ENCODE results near the gene SEC62. TPM values are rescaled to one million over a fixed set of nuclear protein-coding genes. Genes with fewer than 3 reads are reported as not detected.
A peak's percentile ranks its signal among the peaks of the same experiment; 100 is the strongest.

SEC62 gene
- total RNA-seq, 1 experiment from 2014 or later, result 58.5 TPM

GRCh38 chr3:170038434-170039110 is 72.0 kb downstream of the SEC62 start:
- ChIA-PET POLR2A (no interaction called here), CTCF (interaction anchor here (0.7 to 1.2 kb wide), 3 partner anchors 41 to 1990 kb away, joined by 3 read pairs; no protein-coding TSS in a partner anchor)
- Mint-ChIP-seq H3K27me3 (ENCODE audit: insufficient read depth, unreplicated experiment) (no peaks in the 10 kb centered on the region), H3K27ac (ENCODE audit: low read depth, unreplicated experiment) (no peak overlapping the region), H3K9me3 (ENCODE audit: unreplicated experiment) (no peaks in the 10 kb centered on the region), H3K36me3 (ENCODE audit: insufficient read depth, unreplicated experiment) (peaks cover 4% of the 10 kb centered on the region), H3K4me1 (ENCODE audit: insufficient read depth, unreplicated experiment) (no peaks in the 10 kb centered on the region), H3K4me3 (ENCODE audit: unreplicated experiment) (peak overlapping the region; percentile 65)
- no peak for TF ChIP-seq CTCF (IDR thresholded peaks at IDR 0.05; ENCODE audit: unreplicated experiment)
- no TSS peak for BruUV-seq (replicated peaks)
- intact Hi-C loops (cut with micrococcal nuclease), result loop anchor here (5.0 kb wide), 1 partner anchor 176 kb away; no protein-coding TSS in a partner anchor
- peak; percentile 5 for DNase-seq (ENCODE audit: unreplicated experiment)

DNA sequence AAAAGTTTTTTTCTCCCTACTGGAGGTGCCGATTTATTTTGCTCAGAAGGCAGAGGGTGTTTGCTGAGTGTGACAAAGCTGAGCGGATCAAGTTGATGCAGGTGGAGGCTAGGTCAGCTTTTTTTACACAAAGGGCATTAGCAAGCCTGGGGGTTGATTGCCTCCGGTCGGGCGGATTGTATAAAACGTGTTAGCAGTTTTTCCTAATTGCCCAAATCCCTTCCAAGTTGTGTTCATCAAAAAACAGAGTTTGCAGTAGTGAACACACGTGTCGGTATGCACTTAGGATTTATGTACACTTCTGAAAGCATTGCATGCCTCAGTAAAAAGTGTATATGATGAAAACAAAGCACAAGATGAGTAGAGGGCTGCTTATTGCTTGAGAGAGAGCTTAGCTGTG is 73.8 kb downstream of the SEC62 start:
- no peaks in the 10 kb centered on the region for H3K4me1 Mint-ChIP-seq (ENCODE audit: insufficient read depth, unreplicated experiment)
- BruUV-seq (replicated peaks), result no TSS peak
- H3K27me3 Mint-ChIP-seq (ENCODE audit: insufficient read depth, unreplicated experiment), result no peaks in the 10 kb centered on the region
- TF ChIP-seq CTCF (IDR thresholded peaks at IDR 0.05; ENCODE audit: unreplicated experiment), result no peak
- POLR2A ChIA-PET, result interaction anchor here (0.6 kb wide), 1 partner anchor 1805 kb away, joined by 3 read pairs; no protein-coding TSS in a partner anchor
- CTCF ChIA-PET, result interaction anchor here (0.6 kb wide), 2 partner anchors 337 to 391 kb away, joined by 4 to 5 read pairs; no protein-coding TSS in a partner anchor
- no peak for DNase-seq (ENCODE audit: unreplicated experiment)
- no peaks in the 10 kb centered on the region for H3K9me3 Mint-ChIP-seq (ENCODE audit: unreplicated experiment)
- intact Hi-C loops (cut with micrococcal nuclease), result no loop called here
- H3K4me3 Mint-ChIP-seq (ENCODE audit: unreplicated experiment), result no peak overlapping the region
- H3K27ac Mint-ChIP-seq (ENCODE audit: low read depth, unreplicated experiment), result no peak overlapping the region
- peaks cover 6% of the 10 kb centered on the region for H3K36me3 Mint-ChIP-seq (ENCODE audit: insufficient read depth, unreplicated experiment)

- H3K27me3 Mint-ChIP-seq (ENCODE audit: insufficient read depth, unreplicated experiment), result no peaks in the 10 kb centered on the region
- intact Hi-C loops (cut with micrococcal nuclease), result no loop called here
- DNase-seq (ENCODE audit: unreplicated experiment), result no peak
- no peak for TF ChIP-seq CTCF (IDR thresholded peaks at IDR 0.05; ENCODE audit: unreplicated experiment)
- no peaks in the 10 kb centered on the region for H3K4me1 Mint-ChIP-seq (ENCODE audit: insufficient read depth, unreplicated experiment)
- ChIA-PET POLR2A (interaction anchor here (0.7 kb wide), 1 partner anchor 81 kb away, joined by 3 read pairs; no protein-coding TSS in a partner anchor), CTCF (interaction anchor here (0.7 to 0.8 kb wide), 2 partner anchors 10 to 16 kb away, joined by 3 to 5 read pairs; no protein-coding TSS in a partner anchor)
- no peaks in the 10 kb centered on the region for H3K9me3 Mint-ChIP-seq (ENCODE audit: unreplicated experiment)
- peaks cover 6% of the 10 kb centered on the region for H3K36me3 Mint-ChIP-seq (ENCODE audit: insufficient read depth, unreplicated experiment)
- no peak overlapping the region for H3K27ac Mint-ChIP-seq (ENCODE audit: low read depth, unreplicated experiment)
- BruUV-seq (replicated peaks), result no TSS peak
- H3K4me3 Mint-ChIP-seq (ENCODE audit: unreplicated experiment), result no peak overlapping the region
These were observed 76.9 kb downstream of the SEC62 start for GRCh38 chr3:170043506-170043905.

DNA sequence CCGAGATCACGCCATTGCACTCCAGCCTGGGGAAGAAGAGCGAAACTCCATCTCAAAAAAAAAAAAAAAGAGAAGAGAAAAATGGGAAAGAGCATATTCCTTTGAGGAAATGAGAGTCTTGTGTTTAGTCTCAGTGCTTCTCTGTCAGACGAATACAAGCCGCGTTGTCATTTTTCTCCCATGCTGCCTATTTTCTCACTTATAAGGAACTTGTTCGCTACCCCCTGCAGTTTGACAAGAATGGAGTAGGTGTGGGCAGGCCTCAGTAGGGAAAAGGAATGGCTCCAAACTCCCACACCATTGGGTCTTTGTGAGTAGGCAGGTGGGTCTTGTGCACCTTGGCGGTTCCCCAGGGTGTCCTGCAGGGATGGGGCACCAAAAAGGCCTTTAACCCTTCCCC is 77.7 kb downstream of the SEC62 start:
- intact Hi-C loops (cut with micrococcal nuclease), result no loop called here
- H3K36me3 Mint-ChIP-seq (ENCODE audit: insufficient read depth, unreplicated experiment), result peaks cover 6% of the 10 kb centered on the region
- ChIA-PET POLR2A (no interaction called here), CTCF (no interaction called here)
- H3K27ac Mint-ChIP-seq (ENCODE audit: low read depth, unreplicated experiment), result no peak overlapping the region
- H3K4me1 Mint-ChIP-seq (ENCODE audit: insufficient read depth, unreplicated experiment), result no peaks in the 10 kb centered on the region
- no TSS peak for BruUV-seq (replicated peaks)
- H3K9me3 Mint-ChIP-seq (ENCODE audit: unreplicated experiment), result no peaks in the 10 kb centered on the region
- H3K27me3 Mint-ChIP-seq (ENCODE audit: insufficient read depth, unreplicated experiment), result no peaks in the 10 kb centered on the region
- no peak for TF ChIP-seq CTCF (IDR thresholded peaks at IDR 0.05; ENCODE audit: unreplicated experiment)
- no peak for DNase-seq (ENCODE audit: unreplicated experiment)
- no peak overlapping the region for H3K4me3 Mint-ChIP-seq (ENCODE audit: unreplicated experiment)

Measured in MCF 10A (cell line).